Muscle of back (tissue), 11 donors: ENCODE results near the gene ITPR1. TPM values are rescaled to one million over a fixed set of nuclear protein-coding genes. Genes with fewer than 3 reads are reported as not detected.
A peak's percentile ranks its signal among the peaks of the same experiment; 100 is the strongest.

Experiments used
- DNase-seq, 3 donors: peaks; one replicate each; pipeline versions ENCODE4 v3.0.0 to v3.0.0-alpha.2; 2013
- polyA plus RNA-seq, 10 donors: library from polyadenylated mRNA; unstranded; fragments of 120-200 nt; gene quantifications; one replicate each; pipeline ENCODE4 v1.2.1, GENCODE V29; 2013; ENCODE audit not compliant: insufficient read length in 10 of 10

Gene ITPR1
- polyA plus RNA-seq, 10 donors: 16.2 to 25.2 (median 20.5) TPM

- peak in 1 of 3 donors; percentile 15 for DNase-seq
These were observed 148.9 kb downstream of the ITPR1 start for GRCh38 chr3:4641863-4642563.

DNA sequence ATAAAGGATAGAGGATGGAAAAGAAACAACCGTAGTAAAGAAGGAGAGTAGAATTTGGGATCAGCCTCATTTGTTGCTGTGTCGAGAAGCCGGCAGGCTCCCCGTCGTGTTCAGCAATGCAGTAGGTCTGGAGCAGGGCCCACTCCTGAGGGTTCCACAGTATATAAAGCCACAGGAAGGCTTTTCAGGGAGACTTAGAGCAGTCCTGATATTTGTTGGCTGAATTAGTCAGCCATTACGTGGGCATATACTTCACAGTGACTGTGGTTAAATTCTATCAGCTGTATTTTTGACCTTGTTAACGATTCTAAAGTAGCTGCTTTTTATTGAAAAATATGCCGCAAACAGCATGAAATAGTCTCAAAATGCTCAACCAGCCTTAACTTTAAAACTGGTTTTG, 149.5 kb downstream of the ITPR1 start:
- no peak for DNase-seq

DNA sequence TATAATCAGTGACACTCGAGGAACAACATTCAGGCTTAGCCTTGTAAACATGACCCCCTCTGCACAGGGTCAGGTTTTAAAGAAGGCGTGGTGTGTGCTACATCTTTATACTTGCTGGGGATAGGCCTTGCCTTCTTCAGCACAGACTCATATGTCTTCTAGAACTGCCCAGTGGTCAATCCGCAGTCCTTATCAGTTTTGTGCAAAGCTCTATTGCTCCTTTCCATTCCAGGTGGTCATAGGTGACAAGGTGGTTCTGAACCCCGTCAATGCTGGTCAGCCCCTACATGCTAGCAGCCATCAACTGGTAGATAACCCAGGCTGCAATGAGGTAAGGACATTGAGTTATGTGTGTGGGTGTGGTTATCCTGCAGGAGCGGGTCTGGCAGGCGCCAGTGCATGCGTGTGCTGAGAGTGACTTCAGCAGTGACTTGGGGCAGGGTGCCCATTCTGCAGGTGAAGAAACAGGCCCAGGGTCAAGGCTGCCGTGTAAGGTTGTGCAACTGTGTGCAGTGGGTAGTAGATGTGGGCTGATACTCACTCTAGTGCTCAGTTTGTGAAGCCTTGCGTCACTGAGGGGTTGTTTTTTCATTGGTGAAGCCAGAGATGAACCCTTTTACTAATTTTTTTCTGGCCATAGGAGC, 150.9 kb downstream of the ITPR1 start:
- DNase-seq: no peak

- DNase-seq: peak in 1 of 3 donors; percentile 10
These were observed 151.8 kb downstream of the ITPR1 start for GRCh38 chr3:4644951-4645350.

DNA sequence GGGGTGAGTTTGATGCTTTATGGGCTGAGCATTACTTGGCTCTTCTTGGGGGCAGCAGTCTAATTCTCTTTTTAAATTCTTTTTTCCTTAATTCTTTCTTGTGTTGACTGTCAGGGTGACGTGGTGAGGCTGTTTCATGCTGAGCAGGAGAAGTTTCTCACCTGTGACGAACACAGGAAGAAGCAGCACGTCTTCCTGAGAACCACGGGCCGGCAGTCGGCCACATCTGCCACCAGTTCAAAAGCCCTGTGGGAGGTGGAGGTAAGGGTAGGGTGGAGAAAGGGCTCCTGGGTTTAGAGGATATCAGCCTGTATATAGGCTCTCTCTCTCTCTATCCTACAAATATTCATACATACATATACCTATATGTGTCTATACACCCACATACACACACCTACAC, 152.3 kb downstream of the ITPR1 start:
- DNase-seq: no peak

- no peak for DNase-seq
These were observed 154.3 kb downstream of the ITPR1 start for GRCh38 chr3:4647411-4647810.

DNA sequence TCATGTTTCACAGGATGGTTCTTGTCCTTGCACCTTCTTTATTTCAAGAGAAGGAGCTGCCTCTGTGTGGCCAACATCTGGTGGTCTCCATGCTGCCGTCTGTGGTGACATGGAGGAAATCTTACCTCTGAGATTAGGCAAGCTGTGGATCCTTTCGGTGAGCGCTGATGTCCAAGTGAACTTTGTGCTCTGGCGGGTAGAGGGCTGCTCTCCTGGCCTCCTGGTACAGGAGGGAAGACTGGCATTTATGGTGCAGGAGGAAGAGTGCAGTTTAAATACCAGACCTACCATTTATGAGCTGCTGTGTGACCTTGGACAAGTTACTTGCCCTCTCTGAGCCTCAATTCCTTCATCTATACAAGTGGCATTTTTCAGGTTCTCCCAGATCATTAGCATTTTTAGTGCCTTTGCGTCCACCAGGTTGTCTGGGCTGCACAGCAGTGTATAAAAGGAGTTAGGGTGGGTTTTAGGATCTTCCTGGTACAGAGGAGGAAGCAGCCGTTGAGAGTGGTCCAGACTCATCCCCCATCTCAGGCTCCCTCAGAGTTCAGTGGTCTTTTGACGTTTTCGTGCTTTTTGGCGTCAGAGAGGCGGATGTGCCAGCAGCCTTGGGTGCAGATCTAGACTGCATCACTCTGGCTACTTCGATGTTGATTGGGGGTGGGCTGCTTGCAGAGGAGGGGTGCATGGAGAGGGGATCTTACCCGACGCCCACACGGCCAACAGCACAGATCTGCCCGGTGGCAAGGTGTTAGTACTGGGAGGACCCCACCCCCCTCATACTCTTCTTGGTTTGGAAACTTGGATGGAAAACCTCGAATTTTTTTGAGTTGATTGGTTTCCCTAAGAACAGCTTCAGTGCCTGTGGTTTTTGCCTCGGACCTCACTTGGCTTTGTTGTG, 162.2 kb downstream of the ITPR1 start:
- no peak for DNase-seq

DNA sequence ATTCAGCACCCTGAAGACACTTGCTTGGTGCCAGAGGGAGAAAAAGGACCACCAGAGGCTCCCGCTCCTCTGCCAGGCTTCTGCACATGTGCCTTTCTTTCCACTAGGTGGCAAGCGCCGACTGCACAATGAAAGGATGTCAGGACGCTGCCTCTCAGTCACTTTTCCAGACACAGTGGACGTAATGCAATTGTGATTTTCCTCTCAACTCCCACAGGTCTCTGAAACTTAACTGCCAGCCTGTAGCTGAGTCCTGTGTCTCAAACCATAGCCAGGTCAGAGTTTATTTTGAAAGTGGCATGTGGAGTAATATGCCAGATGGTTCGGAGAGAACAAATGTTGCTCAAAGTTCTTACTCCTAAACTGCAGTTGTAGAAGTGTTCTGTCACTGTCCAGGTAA, 162.9 kb downstream of the ITPR1 start:
- DNase-seq: peak; percentile 55 to 81 (median 56)

DNA sequence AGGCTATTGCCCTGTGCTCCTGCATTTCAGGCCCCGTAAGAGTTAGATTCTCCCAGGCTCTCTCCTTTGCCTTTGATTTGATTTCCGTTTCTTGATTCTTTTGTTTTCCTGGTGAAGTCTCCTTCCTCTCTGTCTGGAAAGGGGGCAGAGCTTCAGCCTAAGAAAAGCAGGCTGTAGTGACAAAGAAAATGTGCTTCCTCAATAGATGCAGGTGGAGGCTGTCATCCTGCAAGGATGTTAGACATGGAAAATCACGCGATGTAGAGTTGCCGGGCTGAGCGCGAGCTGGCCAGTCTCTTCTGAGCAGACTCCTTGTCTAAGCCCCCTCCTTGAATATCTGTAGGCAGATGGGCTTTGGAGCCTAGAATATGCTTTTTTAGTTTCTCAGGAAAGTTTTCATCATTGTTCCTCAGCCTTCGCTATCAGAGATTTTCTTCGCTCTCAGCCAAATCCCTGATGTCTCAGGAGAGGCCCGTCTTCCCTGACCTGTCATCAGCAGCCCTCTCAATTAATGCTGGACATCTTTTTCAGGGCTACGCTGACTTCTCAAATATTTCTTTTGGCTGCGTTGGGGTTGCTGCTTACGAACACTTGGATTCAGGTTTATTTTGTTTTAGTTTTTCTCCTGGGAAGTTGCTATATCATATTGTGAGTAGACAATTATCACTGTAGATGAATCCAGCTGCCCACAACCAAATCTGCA, 163.6 kb downstream of the ITPR1 start:
- DNase-seq: peak in 2 of 3 donors; percentile 14 to 65

DNA sequence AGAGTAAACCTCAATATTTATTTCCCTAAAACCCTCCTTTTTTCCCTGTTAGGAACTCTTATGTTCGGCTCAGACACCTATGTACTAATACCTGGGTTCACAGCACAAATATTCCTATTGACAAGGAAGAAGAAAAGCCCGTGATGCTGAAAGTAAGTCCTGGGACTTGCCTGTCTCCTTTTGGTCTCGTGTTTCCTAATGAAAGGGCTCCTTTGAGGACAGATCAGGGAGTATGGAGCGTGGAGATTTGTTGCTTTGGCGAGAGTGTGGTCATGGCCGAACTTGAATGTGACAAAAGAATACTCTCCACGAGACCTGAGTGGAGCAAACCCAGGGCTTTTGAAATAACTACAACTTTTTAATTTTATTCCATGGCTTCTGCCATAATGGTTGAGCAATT, 167.8 kb downstream of the ITPR1 start:
- DNase-seq: no peak

GRCh38 chr3:4664412-4664811, 171.3 kb downstream of the ITPR1 start:
- no peak for DNase-seq

GRCh38 chr3:4665197-4665596, 172.0 kb downstream of the ITPR1 start:
- no peak for DNase-seq

GRCh38 chr3:4666071-4666470, 172.9 kb downstream of the ITPR1 start:
- DNase-seq: no peak

GRCh38 chr3:4670352-4670751, 177.2 kb downstream of the ITPR1 start:
- no peak for DNase-seq

- DNase-seq: no peak
These were observed 179.7 kb downstream of the ITPR1 start for GRCh38 chr3:4672725-4673275.

GRCh38 chr3:4674216-4674615, 181.1 kb downstream of the ITPR1 start:
- no peak for DNase-seq

GRCh38 chr3:4675704-4676103, 182.6 kb downstream of the ITPR1 start:
- DNase-seq: no peak

DNA sequence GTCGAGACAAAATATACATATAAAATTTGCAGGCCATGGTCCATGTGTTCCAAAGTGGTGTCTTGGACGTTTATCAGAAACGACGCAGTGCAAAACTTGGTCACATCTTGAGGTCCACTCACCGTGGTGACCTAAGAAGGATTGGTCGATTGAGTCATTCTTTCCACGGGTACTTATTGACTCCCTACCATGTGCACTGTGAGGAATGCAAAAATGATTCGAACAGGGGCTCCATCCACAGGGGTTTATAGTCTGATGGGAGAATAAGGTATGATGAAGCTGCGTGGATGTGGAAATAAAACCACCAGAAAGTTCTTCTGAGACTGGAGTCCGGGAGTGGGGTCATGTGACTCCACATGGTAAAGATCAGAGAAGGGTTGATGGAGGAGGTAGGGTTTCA, 185.2 kb downstream of the ITPR1 start:
- DNase-seq: no peak

- no peak for DNase-seq
These were observed 187.1 kb downstream of the ITPR1 start for GRCh38 chr3:4680227-4680691.

GRCh38 chr3:4680871-4681300, 187.7 kb downstream of the ITPR1 start:
- peak in 1 of 3 donors; percentile 53 for DNase-seq

DNA sequence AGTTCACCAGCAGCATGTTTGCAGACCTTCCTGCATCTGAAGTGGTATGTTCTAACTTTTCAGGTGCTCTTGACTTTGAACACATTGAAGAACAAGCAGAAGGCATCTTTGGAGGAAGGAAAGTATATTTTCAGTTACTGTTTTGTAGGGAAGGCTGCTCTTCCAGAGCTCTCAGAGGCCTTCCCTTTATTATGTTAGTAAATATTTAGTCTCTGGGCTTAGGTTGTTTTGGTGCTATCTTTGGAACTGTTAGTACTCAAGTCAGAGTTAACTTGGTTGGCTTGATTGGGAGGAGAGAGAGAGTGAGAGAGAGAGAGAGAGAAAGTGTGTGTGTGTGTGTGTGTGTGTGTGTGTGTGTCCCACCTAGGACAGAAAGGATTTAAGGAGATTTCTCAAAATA, 188.2 kb downstream of the ITPR1 start:
- no peak for DNase-seq
